KOPT-K1 (cell line): Measurements from ENCODE around the gene PRSS53.
"Not testable (repeated sequence)": the region's sequence is repeated elsewhere in the genome, so short reads cannot be mapped to it uniquely, and the experiment has no call there.

ENCODE experiments used
- H3K27ac ChIP-seq: fragments of 200-600 bp; sonication (generic); 2 replicates; pipeline ENCODE4 v1.5.1; 2016; ENCODE audit warnings: antibody characterized with exemption, mild to moderate bottlenecking, low read depth, low read length; ENCODE audit not compliant: poor library complexity, severe bottlenecking
- H3K36me3 ChIP-seq: fragments of 200-600 bp; sonication (generic); 2 replicates; pipeline ENCODE4 v1.5.1; 2017; ENCODE audit warnings: antibody characterized with exemption, mild to moderate bottlenecking, low read length, moderate library complexity; ENCODE audit not compliant: insufficient read depth
- H3K9me3 ChIP-seq: fragments of 200-600 bp; sonication (generic); 2 replicates; pipeline ENCODE4 v1.5.1; 2017; ENCODE audit warnings: antibody characterized with exemption, low read length, mild to moderate bottlenecking; ENCODE audit not compliant: insufficient read depth, poor library complexity, severe bottlenecking

Gene PRSS53

GRCh38 chr16:31088459-31089183, at the start of gene PRSS53:
Gene PRSS53 (minus strand): TSS chr16:31088943. CDS start chr16:31088809, 134 bp downstream.
- Histone ChIP-seq H3K27ac (no peak within 1 kb of the TSS), H3K9me3 (no peaks in the 10 kb centered on the region), H3K36me3 (peaks cover 78% of the 10 kb centered on the region)

- H3K27ac ChIP-seq = not testable (repeated sequence)
Observed at GRCh38 chr16:31136822-31137499, 48.2 kb upstream of the PRSS53 start.

GRCh38 chr16:31136287-31136662, 47.5 kb upstream of the PRSS53 start:
- no peaks in the 10 kb centered on the region for H3K9me3 ChIP-seq
- H3K36me3 ChIP-seq = peaks cover 8% of the 10 kb centered on the region
- H3K27ac ChIP-seq = no peak overlapping the region

More at GRCh38 chr16:31136822-31137499, 48.2 kb upstream of the PRSS53 start:
- not testable (repeated sequence) for H3K36me3 ChIP-seq, H3K9me3 ChIP-seq

GRCh38 chr16:31135535-31136286, 47.0 kb upstream of the PRSS53 start, which contains the start of gene PRSS8:
Gene PRSS8 (minus strand): TSS chr16:31135727. CDS start chr16:31135498, 229 bp downstream.
- H3K36me3 ChIP-seq = peaks cover 14% of the 10 kb centered on the region
- H3K27ac ChIP-seq = no peak within 1 kb of the TSS
- no peaks in the 10 kb centered on the region for H3K9me3 ChIP-seq

- Histone ChIP-seq H3K9me3 (no peaks in the 10 kb centered on the region), H3K36me3 (peaks cover 22% of the 10 kb centered on the region), H3K27ac (no peak overlapping the region)
Observed at GRCh38 chr16:31134625-31135534, 46.1 kb upstream of the PRSS53 start.

GRCh38 chr16:31134091-31134571, 45.4 kb upstream of the PRSS53 start:
- H3K27ac ChIP-seq = no peak overlapping the region
- H3K9me3 ChIP-seq = no peaks in the 10 kb centered on the region
- H3K36me3 ChIP-seq = peaks cover 30% of the 10 kb centered on the region

GRCh38 chr16:31133046-31133501, 44.3 kb upstream of the PRSS53 start:
- H3K9me3 ChIP-seq = no peaks in the 10 kb centered on the region
- H3K27ac ChIP-seq = no peak overlapping the region
- H3K36me3 ChIP-seq = peaks cover 31% of the 10 kb centered on the region

GRCh38 chr16:31132303-31132979, 43.7 kb upstream of the PRSS53 start:
- Histone ChIP-seq H3K9me3 (no peaks in the 10 kb centered on the region), H3K36me3 (peaks cover 37% of the 10 kb centered on the region), H3K27ac (no peak overlapping the region)

GRCh38 chr16:31131841-31132271, 43.1 kb upstream of the PRSS53 start:
- Histone ChIP-seq H3K27ac (no peak overlapping the region), H3K9me3 (no peaks in the 10 kb centered on the region), H3K36me3 (peaks cover 43% of the 10 kb centered on the region)

GRCh38 chr16:31131416-31131815, 42.7 kb upstream of the PRSS53 start:
- Histone ChIP-seq H3K9me3 (no peaks in the 10 kb centered on the region), H3K27ac (no peak overlapping the region), H3K36me3 (peaks cover 48% of the 10 kb centered on the region)

- peaks cover 48% of the 10 kb centered on the region for H3K36me3 ChIP-seq
- H3K27ac ChIP-seq = no peak overlapping the region
Observed at GRCh38 chr16:31130899-31131298, 42.2 kb upstream of the PRSS53 start.

GRCh38 chr16:31130336-31130891, 41.7 kb upstream of the PRSS53 start:
- Histone ChIP-seq H3K9me3 (no peaks in the 10 kb centered on the region), H3K36me3 (peaks cover 48% of the 10 kb centered on the region), H3K27ac (no peak overlapping the region)

More at GRCh38 chr16:31130899-31131298, 42.2 kb upstream of the PRSS53 start:
- no peaks in the 10 kb centered on the region for H3K9me3 ChIP-seq

- Histone ChIP-seq H3K27ac (no peak overlapping the region), H3K9me3 (no peaks in the 10 kb centered on the region), H3K36me3 (peaks cover 48% of the 10 kb centered on the region)
Observed at GRCh38 chr16:31129568-31130335, 41.0 kb upstream of the PRSS53 start.
